HEK293 (cell line): ENCODE measurements around the gene MEX3A.

Source experiments
- CTCF ChIP-seq: fragments of 450-650 bp; formaldehyde crosslinking; IDR thresholded peaks from 2 replicates; pipeline ENCODE4 v1.5.1; 2016; ENCODE audit warnings: missing biosample characterization, missing genetic modification characterization
- TRIM28 ChIP-seq: IDR thresholded peaks from 2 replicates; pipeline ENCODE4 v1.6.1; 2011; ENCODE audit warnings: low read length, control low read depth, borderline replicate concordance
- ZNF2 ChIP-seq: fragments of 450-650 bp; formaldehyde crosslinking; IDR thresholded peaks from 2 replicates; pipeline ENCODE4 v1.5.1; 2016; ENCODE audit warnings: missing biosample characterization, missing genetic modification characterization
- ZNF23 ChIP-seq: fragments of 450-650 bp; formaldehyde crosslinking; IDR thresholded peaks from 2 replicates; pipeline ENCODE4 v1.5.1; 2016; ENCODE audit warnings: missing biosample characterization, missing genetic modification characterization, borderline replicate concordance
- ZNF610 ChIP-seq: fragments of 450-650 bp; formaldehyde crosslinking; IDR thresholded peaks from 2 replicates; pipeline ENCODE4 v1.5.1; 2016; ENCODE audit warnings: missing biosample characterization, missing genetic modification characterization, borderline replicate concordance
- ZNF837 ChIP-seq: fragments of 450-650 bp; formaldehyde crosslinking; IDR thresholded peaks from 2 replicates; pipeline ENCODE4 v1.5.1; 2016; ENCODE audit warnings: missing biosample characterization, missing genetic modification characterization
- TF ChIP-seq, protein P1 (sequence below): fragments of 450-650 bp; formaldehyde crosslinking; IDR thresholded peaks from 2 replicates; pipeline ENCODE4 v1.5.1; 2016; ENCODE audit warnings: missing biosample characterization, missing genetic modification characterization

DNA sequence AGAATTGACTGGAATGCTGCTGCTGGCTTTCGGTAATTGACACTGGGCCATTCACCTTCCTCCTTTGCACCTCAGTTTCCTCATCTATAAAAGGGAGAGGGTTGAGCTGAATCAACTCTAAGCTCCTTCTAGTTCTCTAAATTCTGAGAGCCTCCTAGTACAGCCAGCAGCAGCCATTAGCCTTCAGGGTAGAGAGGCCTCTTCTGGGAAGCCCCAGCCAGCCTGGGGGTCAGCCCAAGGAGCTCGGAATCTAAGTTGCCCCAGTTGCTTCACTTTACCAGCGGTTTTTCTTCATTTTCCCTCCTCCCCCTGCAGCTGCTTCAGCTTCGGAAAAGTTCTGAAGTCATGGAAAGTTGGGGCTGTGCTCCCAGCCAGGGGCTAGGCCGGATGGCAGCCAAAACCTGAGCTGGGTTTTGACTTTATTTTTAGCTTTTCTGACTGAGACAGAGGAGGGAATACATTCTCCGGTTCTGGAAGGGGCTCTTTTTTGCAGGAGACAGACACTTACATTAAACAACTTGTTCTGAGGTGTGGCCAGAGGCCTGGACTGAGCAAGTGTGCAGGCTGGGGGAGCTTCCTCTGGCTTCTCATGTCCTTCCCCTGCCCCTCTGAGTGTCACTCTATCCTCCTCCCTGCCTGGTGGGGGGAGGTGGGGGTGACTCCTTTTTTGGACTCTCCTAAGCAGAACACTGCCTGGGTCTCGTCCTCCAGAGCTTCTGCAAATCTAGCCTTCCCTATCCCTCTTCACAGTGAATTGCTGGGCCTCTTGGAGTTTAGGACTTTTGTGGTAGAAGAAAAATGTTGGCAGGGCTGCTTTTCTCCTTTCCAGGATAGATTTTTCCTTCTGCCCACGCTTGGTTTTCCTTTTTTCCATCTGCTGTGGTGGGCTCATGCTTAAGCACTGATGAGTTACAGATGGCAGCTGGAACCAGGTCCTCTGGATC, 46.7 kb upstream of the MEX3A start:
- TF ChIP-seq ZNF610 (no peak), ZNF2 (no peak), ZNF837 (tag by site-specific recombination) (no peak), ZNF23 (tag by site-specific recombination) (no peak), TRIM28 (no peak), CTCF (tag by site-specific recombination) (no peak)
- TF ChIP-seq, protein P1, sequence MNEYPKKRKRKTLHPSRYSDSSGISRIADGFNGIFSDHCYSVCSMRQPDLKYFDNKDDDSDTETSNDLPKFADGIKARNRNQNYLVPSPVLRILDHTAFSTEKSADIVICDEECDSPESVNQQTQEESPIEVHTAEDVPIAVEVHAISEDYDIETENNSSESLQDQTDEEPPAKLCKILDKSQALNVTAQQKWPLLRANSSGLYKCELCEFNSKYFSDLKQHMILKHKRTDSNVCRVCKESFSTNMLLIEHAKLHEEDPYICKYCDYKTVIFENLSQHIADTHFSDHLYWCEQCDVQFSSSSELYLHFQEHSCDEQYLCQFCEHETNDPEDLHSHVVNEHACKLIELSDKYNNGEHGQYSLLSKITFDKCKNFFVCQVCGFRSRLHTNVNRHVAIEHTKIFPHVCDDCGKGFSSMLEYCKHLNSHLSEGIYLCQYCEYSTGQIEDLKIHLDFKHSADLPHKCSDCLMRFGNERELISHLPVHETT (tag by site-specific recombination), result no peak
